Common myeloid progenitor, CD34-positive (primary cell): ENCODE measurements around the gene IL1RN.
A peak's percentile ranks its signal among the peaks of the same experiment; 100 is the strongest.

Experiments used
- CTCF ChIA-PET: fragments of 350-600 bp; sonication (Branson Sonifier 250); formaldehyde crosslinking; loops from one replicate; lab custom pipeline; 2021; ENCODE audit warnings: antibody characterized with exemption; lab: Charles Lee
- POLR2A ChIA-PET: fragments of 350-600 bp; sonication (Branson Sonifier 250); formaldehyde crosslinking; loops from one replicate; lab custom pipeline; 2021; ENCODE audit warnings: antibody characterized with exemption; lab: Charles Lee
- DNase-seq, 3 donors: peaks; one replicate each; pipeline versions ENCODE4 v3.0.0 to v3.0.0-alpha.2; 2013
- H3K27ac ChIP-seq, 2 experiments: 1 replicate in 1 of 2; 2 replicates in 1 of 2; pipeline ENCODE4 v1.7.0; 2013; ENCODE audit warnings: inconsistent platforms in 2 of 2, low read length in 2 of 2, mild to moderate bottlenecking in 2 of 2, low read depth in 1 of 2, moderate library complexity in 1 of 2; ENCODE audit not compliant: severe bottlenecking in 2 of 2, insufficient read depth in 1 of 2, poor library complexity in 1 of 2
- H3K27me3 ChIP-seq, 5 experiments: replicated peaks in 2 of 5; 1 replicate in 3 of 5; 2 replicates in 2 of 5; pipeline versions ENCODE4 v1.6.1 to v1.7.0; 2013; ENCODE audit warnings: low read length in 4 of 5, mild to moderate bottlenecking in 2 of 5, moderate library complexity in 2 of 5, inconsistent platforms in 1 of 5; ENCODE audit not compliant: insufficient read depth in 5 of 5, control insufficient read depth in 4 of 5
- H3K36me3 ChIP-seq, 4 experiments: 1 replicate in 2 of 4; 2 replicates in 2 of 4; pipeline versions ENCODE4 v1.6.1 to v1.7.0; 2013; ENCODE audit warnings: low read length in 3 of 4, control low read depth in 1 of 4, mild to moderate bottlenecking in 1 of 4; ENCODE audit not compliant: control insufficient read depth in 4 of 4, insufficient read depth in 4 of 4
- H3K4me1 ChIP-seq, 4 experiments: 1 replicate in 3 of 4; 2 replicates in 1 of 4; pipeline versions ENCODE4 v1.6.1 to v1.7.1; 2013; ENCODE audit warnings: low read length in 3 of 4, mild to moderate bottlenecking in 3 of 4, control low read depth in 1 of 4, inconsistent platforms in 1 of 4, moderate library complexity in 1 of 4; ENCODE audit not compliant: control insufficient read depth in 4 of 4, insufficient read depth in 4 of 4; ENCODE audit errors: control extremely low read depth in 1 of 4
- H3K4me3 ChIP-seq, 7 experiments: 1 replicate in 4 of 7; 2 replicates in 3 of 7; pipeline versions ENCODE4 v1.5.1 to v1.7.0; 2013; ENCODE audit warnings: mild to moderate bottlenecking in 7 of 7, low read length in 6 of 7, moderate library complexity in 6 of 7, inconsistent platforms in 2 of 7, low read depth in 2 of 7, control low read depth in 1 of 7; ENCODE audit not compliant: insufficient read depth in 4 of 7, control insufficient read depth in 1 of 7; ENCODE audit errors: extremely low read depth in 1 of 7
- H3K9me3 ChIP-seq, 5 experiments: 1 replicate in 4 of 5; 2 replicates in 1 of 5; pipeline versions ENCODE4 v1.6.1 to v1.7.1; 2013; ENCODE audit warnings: low read length in 4 of 5, mild to moderate bottlenecking in 2 of 5, inconsistent platforms in 1 of 5, low read depth in 1 of 5, moderate library complexity in 1 of 5; ENCODE audit not compliant: control insufficient read depth in 4 of 5, insufficient read depth in 2 of 5; ENCODE audit errors: control extremely low read depth in 1 of 5
- WGBS: methylation state at CpG from one replicate; pipeline ENCODE4 v1.1.5; 2013; ENCODE audit not compliant: insufficient coverage; 5-methylcytosine and 5-hydroxymethylcytosine counted together

The IL1RN gene

DNA sequence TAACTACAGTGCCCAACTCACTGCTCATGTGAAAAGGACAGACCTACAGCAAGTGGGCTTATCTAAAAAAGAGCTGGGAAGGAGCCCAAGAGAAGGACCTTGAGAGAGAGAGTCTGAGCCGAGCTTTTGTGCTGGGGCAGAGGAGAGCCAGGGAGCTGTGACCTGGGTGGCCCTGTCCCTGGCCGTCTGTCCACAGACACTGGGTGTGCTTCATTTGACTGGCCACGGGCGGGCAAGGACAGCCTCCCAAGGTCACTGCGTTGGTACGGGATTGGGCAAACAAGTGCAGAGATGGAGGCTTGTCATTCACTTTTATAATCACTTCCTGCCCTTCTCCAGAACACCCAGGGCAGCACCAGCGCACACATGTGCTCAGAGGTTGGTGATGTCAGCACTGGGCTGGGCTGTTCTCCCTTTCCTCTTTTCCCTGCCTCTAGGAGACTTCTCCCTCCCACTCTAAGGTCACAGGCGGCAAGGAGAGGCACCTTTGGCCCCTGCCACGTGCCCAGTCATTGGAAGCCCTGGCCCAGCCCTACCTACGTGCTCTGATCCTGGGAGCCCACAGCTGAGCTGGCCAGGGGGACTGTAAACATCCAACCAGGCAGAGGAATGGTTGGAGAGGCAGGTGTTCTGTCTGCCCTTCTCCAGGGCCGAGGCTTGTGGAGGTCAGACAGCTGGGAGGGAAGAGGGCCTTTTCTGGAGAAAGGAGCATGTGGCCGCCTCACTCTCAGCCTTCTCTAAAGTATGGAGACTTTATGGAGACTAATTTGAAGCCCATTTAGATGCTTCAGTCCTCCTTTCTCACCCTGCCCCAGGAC lies 39.9 kb downstream of the IL1RN start:
- Histone ChIP-seq H3K4me3 (no peak overlapping the region), H3K27me3 (no peaks in the 10 kb centered on the region), H3K9me3 (no peaks in the 10 kb centered on the region), H3K27ac (no peak overlapping the region), H3K36me3 (no peaks in the 10 kb centered on the region), H3K4me1 (peaks cover 0 to 17% (median 3%) of the 10 kb centered on the region in 4 experiments)
- POLR2A ChIA-PET = no interaction called here
- 91% methylated on average over 7 of the region's 12 CpGs for WGBS
- DNase-seq = no peak
- CTCF ChIA-PET = interaction anchor here (0.8 to 4.1 kb wide), 3 partner anchors 8 to 32 kb away, joined by 3 to 16 read pairs (median 4); no protein-coding TSS in a partner anchor

- DNase-seq = no peak
- H3K4me3 ChIP-seq = no peak overlapping the region
- no peaks in the 10 kb centered on the region for H3K9me3 ChIP-seq
- no peaks in the 10 kb centered on the region for H3K36me3 ChIP-seq
- H3K27ac ChIP-seq = no peak overlapping the region
- ChIA-PET POLR2A (no interaction called here), CTCF (interaction anchor here (0.7 to 0.8 kb wide), 2 partner anchors 30 to 31 kb away, joined by 3 read pairs; no protein-coding TSS in a partner anchor)
- WGBS = 98% methylated on average over 5 of the region's 6 CpGs
- no peaks in the 10 kb centered on the region for H3K27me3 ChIP-seq
- peaks cover 0 to 22% (median 8%) of the 10 kb centered on the region in 4 experiments for H3K4me1 ChIP-seq
These were observed 40.6 kb downstream of the IL1RN start for GRCh38 chr2:113167962-113168340.

- H3K4me1 ChIP-seq = peaks cover 5 to 30% (median 19%) of the 10 kb centered on the region in 4 experiments
- 98% methylated on average over 8 of the region's 8 CpGs for WGBS
- POLR2A ChIA-PET = no interaction called here
- H3K4me3 ChIP-seq = no peak overlapping the region
- no peaks in the 10 kb centered on the region for H3K27me3 ChIP-seq
- H3K9me3 ChIP-seq = no peaks in the 10 kb centered on the region
- no peak overlapping the region for H3K27ac ChIP-seq
- DNase-seq = peak in 2 of 3 donors; percentile 12 to 26
- CTCF ChIA-PET = no interaction called here
- H3K36me3 ChIP-seq = no peaks in the 10 kb centered on the region
These were observed 41.7 kb downstream of the IL1RN start for GRCh38 chr2:113169002-113169530.

DNA sequence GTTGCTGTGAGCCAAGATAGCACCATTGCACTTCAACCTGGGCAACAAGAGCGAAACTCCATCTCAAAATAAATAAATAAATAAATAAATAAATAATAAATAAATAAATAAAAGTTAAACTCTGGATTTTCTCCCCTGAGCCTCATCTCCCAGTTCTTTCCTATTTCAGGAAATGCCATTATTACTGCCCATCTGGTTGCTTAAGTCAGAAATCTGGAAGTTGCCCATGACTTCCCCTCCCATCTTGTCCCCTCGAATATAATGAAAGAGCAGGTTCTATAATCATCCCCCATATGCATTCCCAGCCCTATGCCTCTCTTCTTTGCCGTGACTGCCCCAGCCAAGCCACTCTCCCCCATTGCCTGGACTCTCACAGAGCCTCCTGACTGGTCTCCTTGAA lies 42.2 kb downstream of the IL1RN start:
- WGBS = 100% methylated on average over 2 of the region's 3 CpGs
- ChIA-PET CTCF (no interaction called here), POLR2A (no interaction called here)
- Histone ChIP-seq H3K27me3 (no peaks in the 10 kb centered on the region), H3K27ac (no peak overlapping the region), H3K4me1 (peaks cover 6 to 35% (median 24%) of the 10 kb centered on the region in 4 experiments), H3K36me3 (no peaks in the 10 kb centered on the region), H3K4me3 (no peak overlapping the region), H3K9me3 (no peaks in the 10 kb centered on the region)
- no peak for DNase-seq

GRCh38 chr2:113171334-113172075 lies 44.1 kb downstream of the IL1RN start:
- ChIA-PET CTCF (interaction anchor here (0.5 to 8.2 kb wide), 10 partner anchors 9 to 546 kb away, joined by 3 to 93 read pairs (median 6); no protein-coding TSS in a partner anchor), POLR2A (no interaction called here)
- no peaks in the 10 kb centered on the region for H3K36me3 ChIP-seq
- WGBS = 96% methylated on average over 8 of the region's 8 CpGs
- H3K27me3 ChIP-seq = no peaks in the 10 kb centered on the region
- no peak for DNase-seq
- peaks cover 8 to 54% (median 44%) of the 10 kb centered on the region in 4 experiments for H3K4me1 ChIP-seq
- H3K27ac ChIP-seq = no peak overlapping the region
- no peak overlapping the region for H3K4me3 ChIP-seq
- H3K9me3 ChIP-seq = no peaks in the 10 kb centered on the region

- no peak for DNase-seq
- peaks cover 0 to 12% (median 3%) of the 10 kb centered on the region in 4 experiments for H3K36me3 ChIP-seq
- WGBS = 85% methylated on average over 15 of the region's 16 CpGs
- H3K27ac ChIP-seq = peak overlapping the region in 1 of 2 experiments; percentile 80
- peaks cover 11 to 54% (median 47%) of the 10 kb centered on the region in 4 experiments for H3K4me1 ChIP-seq
- H3K4me3 ChIP-seq = peak overlapping the region in 4 of 7 experiments; percentile 67 to 83 (median 81)
- POLR2A ChIA-PET = no interaction called here
- H3K27me3 ChIP-seq = no peaks in the 10 kb centered on the region
- CTCF ChIA-PET = interaction anchor here (0.7 to 8.2 kb wide), 11 partner anchors 9 to 198 kb away, joined by 3 to 93 read pairs (median 7); no protein-coding TSS in a partner anchor
- H3K9me3 ChIP-seq = no peaks in the 10 kb centered on the region
These were observed 45.5 kb downstream of the IL1RN start for GRCh38 chr2:113172721-113173541.
